ENCODE results near the gene CXCR5. TPM values are rescaled to one million over a fixed set of nuclear protein-coding genes. Genes with fewer than 3 reads are reported as not detected.

The CXCR5 gene

GRCh38 chr11:118947091-118947490, 63.4 kb downstream of the CXCR5 start:
- no peak overlapping the region for H3K23ac ChIP-seq (ENCODE audit: low read length)
- H3K27me3 ChIP-seq (ENCODE audit: insufficient read depth, low read length, poor library complexity) = no peaks in the 10 kb centered on the region
- H4K5ac ChIP-seq (ENCODE audit: low read length) = no peak overlapping the region
- no peak for DNase-seq
- no peaks in the 10 kb centered on the region for H3K79me2 ChIP-seq (ENCODE audit: control insufficient read depth, insufficient read depth, low read length)
- no peak overlapping the region for H2BK15ac ChIP-seq (replicated peaks; ENCODE audit: low read depth)
- no peak overlapping the region for H3K4me2 ChIP-seq (ENCODE audit: low read length)
- no peak overlapping the region for H3K27ac ChIP-seq (ENCODE audit: low read depth, low read length)
- WGBS (ENCODE audit: extremely low coverage, insufficient coverage, low lambda C conversion rate) = no CpG with 5 or more reads among the region's 2 CpGs
- no peak overlapping the region for H2BK120ac ChIP-seq (ENCODE audit: low read depth, low read length)
- no peak overlapping the region for H3K9ac ChIP-seq (ENCODE audit: low read length)
- H4K8ac ChIP-seq (ENCODE audit: low read depth, low read length) = no peak overlapping the region
- H2AK5ac ChIP-seq (ENCODE audit: low read length) = no peak overlapping the region
- H3K4me3 ChIP-seq (ENCODE audit: low read length) = no peak overlapping the region
- H3K36me3 ChIP-seq (ENCODE audit: control insufficient read depth, insufficient read depth, low read length) = no peaks in the 10 kb centered on the region
- H3K79me1 ChIP-seq (ENCODE audit: low read length) = no peaks in the 10 kb centered on the region
- H2BK5ac ChIP-seq (ENCODE audit: low read length) = no peak overlapping the region
- H3K4me1 ChIP-seq (ENCODE audit: control insufficient read depth, low read depth, low read length) = no peaks in the 10 kb centered on the region
- no peak overlapping the region for H3K18ac ChIP-seq (ENCODE audit: low read length)
- H3K4ac ChIP-seq (ENCODE audit: low read depth, low read length) = no peak overlapping the region
- no peak overlapping the region for H3K56ac ChIP-seq (ENCODE audit: low read length)

Small RNAs within 50 kb of the gene (small RNA-seq; reads per million reads assigned to genes)
- not detected for gene MIR4492 (ENCODE audit: insufficient read depth)
- not detected for gene RF00019 (ENCODE audit: insufficient read depth)
- not detected for gene RN7SL688P (ENCODE audit: insufficient read depth)

All from mesendoderm (in vitro differentiated cells).